ENCODE data around the gene THAP11. TPM values are rescaled to one million over a fixed set of nuclear protein-coding genes. Genes with fewer than 3 reads are reported as not detected.

THAP11 gene
- total and polyA plus RNA-seq, 8 donors = 12.5 to 109 (median 39.3) TPM

DNA sequence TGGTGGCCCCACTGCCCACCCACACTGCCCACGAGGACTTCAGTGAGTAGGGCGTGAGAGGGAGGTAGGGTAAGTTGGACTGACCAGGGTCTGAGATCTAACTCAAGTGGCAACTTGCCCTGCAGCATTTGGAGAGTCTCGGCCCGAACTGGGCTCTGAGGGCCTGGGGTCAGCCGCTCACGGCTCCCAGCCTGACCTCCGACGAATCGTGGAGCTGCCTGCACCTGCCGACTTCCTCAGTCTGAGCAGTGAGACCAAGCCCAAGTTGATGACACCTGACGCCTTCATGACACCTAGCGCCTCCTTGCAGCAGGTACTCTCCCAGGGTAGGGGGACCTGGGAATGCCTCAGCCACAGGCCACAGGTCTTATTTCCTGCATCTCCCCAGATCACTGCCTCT is 37.3 kb downstream of the THAP11 start:
- H3K9me3 ChIP-seq = no peaks in the 10 kb centered on the region
- intact Hi-C loops (cut with DNase I; ENCODE audit: low total_unique reads) = no loop called here
- 93 to 97% (median 95%) methylated on average over 9 to 12 of the region's 12 CpGs for WGBS, 5 donors
- H3K4me3 ChIP-seq = no peak overlapping the region
- H3K27me3 ChIP-seq = no peaks in the 10 kb centered on the region
- TF ChIP-seq POLR2AphosphoS5 (IDR thresholded peaks at IDR 0.05) = no peak
- TF ChIP-seq, protein P1, sequence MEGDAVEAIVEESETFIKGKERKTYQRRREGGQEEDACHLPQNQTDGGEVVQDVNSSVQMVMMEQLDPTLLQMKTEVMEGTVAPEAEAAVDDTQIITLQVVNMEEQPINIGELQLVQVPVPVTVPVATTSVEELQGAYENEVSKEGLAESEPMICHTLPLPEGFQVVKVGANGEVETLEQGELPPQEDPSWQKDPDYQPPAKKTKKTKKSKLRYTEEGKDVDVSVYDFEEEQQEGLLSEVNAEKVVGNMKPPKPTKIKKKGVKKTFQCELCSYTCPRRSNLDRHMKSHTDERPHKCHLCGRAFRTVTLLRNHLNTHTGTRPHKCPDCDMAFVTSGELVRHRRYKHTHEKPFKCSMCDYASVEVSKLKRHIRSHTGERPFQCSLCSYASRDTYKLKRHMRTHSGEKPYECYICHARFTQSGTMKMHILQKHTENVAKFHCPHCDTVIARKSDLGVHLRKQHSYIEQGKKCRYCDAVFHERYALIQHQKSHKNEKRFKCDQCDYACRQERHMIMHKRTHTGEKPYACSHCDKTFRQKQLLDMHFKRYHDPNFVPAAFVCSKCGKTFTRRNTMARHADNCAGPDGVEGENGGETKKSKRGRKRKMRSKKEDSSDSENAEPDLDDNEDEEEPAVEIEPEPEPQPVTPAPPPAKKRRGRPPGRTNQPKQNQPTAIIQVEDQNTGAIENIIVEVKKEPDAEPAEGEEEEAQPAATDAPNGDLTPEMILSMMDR (IDR thresholded peaks at IDR 0.05) = no peak
- TF ChIP-seq POLR2A (IDR thresholded peaks at IDR 0.05) = no peak
- no peak for TF ChIP-seq EP300 (IDR thresholded peaks at IDR 0.05)
- H3K4me1 ChIP-seq = peaks cover 13 to 42% (median 23%) of the 10 kb centered on the region in 4 donors
- DNase-seq = no peak
- H3K36me3 ChIP-seq = peaks cover 83 to 88% (median 87%) of the 10 kb centered on the region in 4 donors
- no peak overlapping the region for H3K27ac ChIP-seq

DNA sequence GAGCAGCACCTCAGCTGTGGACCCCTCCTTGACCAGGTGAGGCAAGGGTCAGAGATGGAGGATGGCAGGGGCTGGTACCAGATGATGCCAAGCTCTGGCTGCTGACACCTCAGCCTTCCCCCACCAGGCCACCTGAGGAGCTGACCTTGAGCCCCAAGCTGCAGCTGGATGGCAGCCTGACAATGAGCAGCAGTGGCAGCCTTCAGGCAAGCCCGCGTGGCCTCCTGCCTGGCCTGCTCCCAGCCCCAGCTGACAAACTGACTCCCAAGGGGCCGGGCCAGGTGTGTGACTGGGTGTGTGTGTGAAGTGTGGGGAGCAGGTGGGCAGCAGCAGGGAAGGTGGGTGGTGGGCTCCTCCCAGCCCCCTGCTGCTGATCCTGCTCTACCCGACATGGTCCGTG is 37.8 kb downstream of the THAP11 start:
- intact Hi-C loops (cut with DNase I; ENCODE audit: low total_unique reads) = loop anchor here (5.0 kb wide), 2 partner anchors 47 to 162 kb away; no protein-coding TSS in a partner anchor
- peaks cover 13 to 42% (median 23%) of the 10 kb centered on the region in 4 donors for H3K4me1 ChIP-seq
- H3K36me3 ChIP-seq = peaks cover 83 to 93% (median 91%) of the 10 kb centered on the region in 4 donors
- TF ChIP-seq, protein P1 (IDR thresholded peaks at IDR 0.05) = no peak
- TF ChIP-seq EP300 (IDR thresholded peaks at IDR 0.05) (no peak), POLR2A (IDR thresholded peaks at IDR 0.05) (no peak), POLR2AphosphoS5 (IDR thresholded peaks at IDR 0.05) (no peak)
- WGBS, 5 donors = 85 to 96% (median 89%) methylated on average over 3 to 5 of the region's 5 CpGs
- H3K4me3 ChIP-seq = no peak overlapping the region
- H3K9me3 ChIP-seq = no peaks in the 10 kb centered on the region
- no peaks in the 10 kb centered on the region for H3K27me3 ChIP-seq
- DNase-seq = no peak
- H3K27ac ChIP-seq = no peak overlapping the region

DNA sequence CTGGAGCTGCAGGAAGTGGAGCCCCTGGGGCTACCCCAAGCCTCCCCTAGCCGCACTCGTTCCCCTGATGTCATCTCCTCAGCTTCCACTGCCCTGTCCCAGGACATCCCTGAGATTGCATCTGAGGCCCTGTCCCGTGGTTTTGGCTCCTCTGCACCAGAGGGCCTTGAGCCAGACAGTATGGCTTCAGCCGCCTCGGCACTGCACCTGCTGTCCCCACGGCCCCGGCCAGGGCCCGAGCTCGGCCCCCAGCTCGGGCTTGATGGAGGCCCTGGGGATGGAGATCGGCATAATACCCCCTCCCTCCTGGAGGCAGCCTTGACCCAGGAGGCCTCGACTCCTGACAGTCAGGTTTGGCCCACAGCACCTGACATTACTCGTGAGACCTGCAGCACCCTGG is 38.5 kb downstream of the THAP11 start:
- WGBS, 5 donors = 93 to 96% (median 94%) methylated on average over 10 to 13 of the region's 13 CpGs
- peaks cover 83 to 99% (median 96%) of the 10 kb centered on the region in 4 donors for H3K36me3 ChIP-seq
- TF ChIP-seq POLR2A (IDR thresholded peaks at IDR 0.05) = no peak

DNA sequence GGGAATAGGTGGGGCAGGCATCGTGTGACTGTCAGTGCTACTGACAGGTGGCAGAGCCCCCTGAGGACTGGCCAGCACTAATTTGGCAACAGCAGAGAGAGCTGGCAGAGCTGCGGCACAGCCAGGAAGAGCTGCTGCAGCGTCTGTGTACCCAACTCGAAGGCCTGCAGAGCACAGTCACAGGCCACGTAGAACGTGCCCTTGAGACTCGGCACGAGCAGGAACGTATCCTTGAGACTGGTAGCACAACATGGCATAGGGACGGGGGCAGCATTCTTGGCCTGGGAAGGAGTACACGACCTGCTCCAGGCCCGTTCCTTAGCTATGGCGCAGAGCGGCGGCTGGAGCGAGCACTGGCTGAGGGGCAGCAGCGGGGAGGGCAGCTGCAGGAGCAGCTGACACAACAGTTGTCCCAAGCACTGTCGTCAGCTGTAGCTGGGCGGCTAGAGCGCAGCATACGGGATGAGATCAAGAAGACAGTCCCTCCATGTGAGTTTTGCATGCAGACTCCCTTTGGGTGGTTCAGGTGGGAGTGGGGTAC is 39.6 kb downstream of the THAP11 start:
- intact Hi-C loops (cut with DNase I; ENCODE audit: low total_unique reads) = loop anchor here (5.0 kb wide), 2 partner anchors 46 to 161 kb away; no protein-coding TSS in a partner anchor
- no peak overlapping the region for H3K4me3 ChIP-seq
- H3K9me3 ChIP-seq = no peaks in the 10 kb centered on the region
- no peak overlapping the region for H3K27ac ChIP-seq
- 81 to 93% (median 93%) methylated on average over 18 to 21 of the region's 21 CpGs for WGBS, 5 donors
- peaks cover 77 to 99% (median 97%) of the 10 kb centered on the region in 4 donors for H3K36me3 ChIP-seq
- H3K27me3 ChIP-seq = no peaks in the 10 kb centered on the region
- DNase-seq = no peak
- H3K4me1 ChIP-seq = peaks cover 12 to 27% (median 15%) of the 10 kb centered on the region in 4 donors
- TF ChIP-seq POLR2A (IDR thresholded peaks at IDR 0.05) = no peak
- TF ChIP-seq, protein P1 (IDR thresholded peaks at IDR 0.05) = no peak
- no peak for TF ChIP-seq EP300 (IDR thresholded peaks at IDR 0.05)
- TF ChIP-seq POLR2AphosphoS5 (IDR thresholded peaks at IDR 0.05) = no peak

More for the DNA sequence above, 38.5 kb downstream of the THAP11 start:
- H3K4me1 ChIP-seq = peaks cover 12 to 38% (median 20%) of the 10 kb centered on the region in 4 donors
- no peak overlapping the region for H3K4me3 ChIP-seq
- no peaks in the 10 kb centered on the region for H3K9me3 ChIP-seq
- no peak for DNase-seq
- H3K27me3 ChIP-seq = no peaks in the 10 kb centered on the region
- intact Hi-C loops (cut with DNase I; ENCODE audit: low total_unique reads) = loop anchor here (5.0 kb wide), 2 partner anchors 47 to 162 kb away; no protein-coding TSS in a partner anchor
- H3K27ac ChIP-seq = no peak overlapping the region

Data from stomach (tissue), 9 donors.